AML-193 (cell line): ENCODE measurements around the gene NADK.

Experiments
- DNase-seq, 2 experiments: peaks; one replicate each; lab custom pipeline; 2025; lab: John Stamatoyannopoulos, UW

Gene NADK

GRCh38 chr1:1777950-1778662 is at the start of gene NADK:
NADK (minus strand) TSS chr1:1778470; CDS start chr1:1765406, 13,064 bp downstream.
- peak; percentile 41 to 46 for DNase-seq

GRCh38 chr1:1827089-1827848 is 49.0 kb upstream of the NADK start:
- no peak for DNase-seq

- DNase-seq, result no peak
These were observed 48.3 kb upstream of the NADK start for GRCh38 chr1:1826356-1827088.

GRCh38 chr1:1825217-1825616 is 46.9 kb upstream of the NADK start:
- no peak for DNase-seq

GRCh38 chr1:1819762-1820161 is 41.5 kb upstream of the NADK start:
- DNase-seq, result no peak

GRCh38 chr1:1817221-1817620 is 39.0 kb upstream of the NADK start:
- no peak for DNase-seq

GRCh38 chr1:1815606-1816281 is 37.5 kb upstream of the NADK start:
- no peak for DNase-seq

GRCh38 chr1:1809489-1809888 is 31.2 kb upstream of the NADK start:
- DNase-seq, result no peak

- no peak for DNase-seq
These were observed 29.9 kb upstream of the NADK start for GRCh38 chr1:1808206-1808605.

- DNase-seq, result no peak
These were observed 28.6 kb upstream of the NADK start for GRCh38 chr1:1806890-1807289.

- no peak for DNase-seq
These were observed 26.0 kb upstream of the NADK start for GRCh38 chr1:1804301-1804700.

GRCh38 chr1:1802871-1803270 is 24.6 kb upstream of the NADK start:
- DNase-seq, result no peak

- DNase-seq, result no peak
These were observed 21.4 kb upstream of the NADK start for GRCh38 chr1:1799716-1800115.

GRCh38 chr1:1797731-1798341 is 19.6 kb upstream of the NADK start:
- no peak for DNase-seq

- DNase-seq, result no peak
These were observed 18.2 kb upstream of the NADK start for GRCh38 chr1:1796466-1796865.

- no peak for DNase-seq
These were observed 16.7 kb upstream of the NADK start for GRCh38 chr1:1794999-1795398.

GRCh38 chr1:1793481-1794244 is 15.4 kb upstream of the NADK start:
- DNase-seq, result no peak

- peak in 1 of 2 experiments; percentile 17 for DNase-seq
These were observed 10.6 kb upstream of the NADK start for GRCh38 chr1:1788646-1789431.

GRCh38 chr1:1788136-1788535 is 9.9 kb upstream of the NADK start:
- no peak for DNase-seq
